ENCODE data around the gene FHOD1.

DNA sequence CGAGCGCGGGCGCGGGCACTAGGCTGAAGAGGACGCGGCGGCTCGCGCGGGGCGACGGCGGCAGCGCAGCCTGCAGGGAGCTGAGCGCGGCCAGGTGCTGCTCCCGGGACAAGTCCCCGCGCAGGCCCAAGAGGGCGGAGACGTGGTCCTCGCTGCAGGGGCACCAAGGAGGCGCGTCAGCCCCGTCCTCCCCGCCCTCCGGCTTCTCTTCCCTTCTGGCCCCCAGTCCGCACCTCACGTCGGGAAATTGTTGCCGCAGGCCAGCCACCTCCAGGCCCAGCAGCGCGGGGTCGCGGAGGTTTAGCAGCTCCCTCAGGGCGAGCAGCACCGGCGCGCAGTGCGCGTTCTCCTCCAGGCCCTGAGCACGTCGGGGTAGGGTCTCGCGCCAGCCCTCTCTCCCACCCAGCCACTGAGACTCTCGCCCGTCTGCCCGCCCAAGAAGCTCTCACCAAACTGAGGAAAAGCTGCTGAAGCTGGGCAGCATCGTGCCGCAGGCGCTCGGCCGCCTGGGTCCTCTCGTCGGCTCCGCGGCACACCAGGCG is 62.8 kb downstream of the FHOD1 start:
- TF ChIP-seq EP300 (IDR thresholded peaks at IDR 0.05; ENCODE audit: borderline replicate concordance in 1 of 2, low read depth in 1 of 2, low read length in 1 of 2) (no peak), FOXJ3 (CRISPR knock-in tag; IDR thresholded peaks at IDR 0.05) (no peak), CTCF (IDR thresholded peaks at IDR 0.05) (no peak)
